HepG2 (cell line): ENCODE measurements around the gene OSBPL5. TPM values are rescaled to one million over a fixed set of nuclear protein-coding genes. Genes with fewer than 3 reads are reported as not detected.

Source experiments
- ATAC-seq: fragments of 200-7000 bp; cut with Tn5 transposase; 3 replicates; pipeline ENCODE4 v1.9.1; 2020; ENCODE audit warnings: mild to moderate bottlenecking, moderate library complexity
- BruUV-seq: library from RNA; stranded (reverse); fragments of 400-500 nt; replicated peaks from 2 replicates; lab custom pipeline; 2021; lab: Mats Ljungman, UMichigan
- CTCF ChIA-PET: fragments of 300-600 bp; formaldehyde crosslinking; extraction: SDS; loops from one replicate; lab custom pipeline; 2021; ENCODE audit warnings: low total read pairs, inconsistent platforms, low intra/inter-chr PET ratio; lab: Yijun Ruan, JAX
- POLR2A ChIA-PET: fragments of 350-600 bp; sonication (Branson Sonifier 250); formaldehyde crosslinking; loops from one replicate; lab custom pipeline; 2020; ENCODE audit warnings: antibody characterized with exemption, inconsistent platforms; lab: Yijun Ruan, JAX
- DNase-seq: peaks from one replicate; pipeline ENCODE4 v3.0.0-alpha.2; 2015; ENCODE audit warnings: low spot score
- FAIRE-seq: peaks from 3 replicates; lab custom pipeline; 2011; peaks lifted over from hg19 to GRCh38; lab: Jason Lieb, UNC
- H2AFZ ChIP-seq: one replicate; pipeline ENCODE4 v1.6.1; 2011; ENCODE audit warnings: low read length, inconsistent platforms
- H3K27ac ChIP-seq: fragments of 300-600 bp; 3 replicates; pipeline ENCODE4 v1.8.0; 2011; ENCODE audit warnings: mixed run types, mild to moderate bottlenecking, mixed read lengths, low read length, inconsistent platforms; ENCODE audit not compliant: insufficient read depth; ENCODE audit errors: extremely low read length
- H3K27me3 ChIP-seq, 2 experiments: fragments of 200-600 bp in 1 of 2; 2 replicates in 1 of 2; 3 replicates in 1 of 2; pipeline versions ENCODE4 v1.6.0 to v1.8.0; 2011; ENCODE audit warnings: low read length in 2 of 2, mild to moderate bottlenecking in 2 of 2, moderate library complexity in 2 of 2, inconsistent platforms in 1 of 2; ENCODE audit not compliant: insufficient read depth in 2 of 2, control insufficient read depth in 1 of 2
- H3K36me3 ChIP-seq, 2 experiments: fragments of 200-600 bp in 1 of 2; replicated peaks in 1 of 2; 2 replicates in 1 of 2; 3 replicates in 1 of 2; pipeline versions ENCODE4 v1.5.1 to v1.8.0; 2011; ENCODE audit warnings: low read length in 2 of 2, inconsistent platforms in 1 of 2; ENCODE audit not compliant: insufficient read depth in 2 of 2, control insufficient read depth in 1 of 2
- H3K4me1 ChIP-seq: 2 replicates; pipeline ENCODE4 v1.5.1; 2012; ENCODE audit warnings: low read length, inconsistent platforms; ENCODE audit not compliant: insufficient read depth
- H3K4me2 ChIP-seq: 2 replicates; pipeline ENCODE4 v1.6.0; 2011; ENCODE audit warnings: low read depth, low read length, inconsistent platforms
- H3K4me3 ChIP-seq, 3 experiments: fragments of 200-600 bp in 1 of 3; sonication (generic), shearing (Covaris generic) in 1 of 3; replicated peaks in 1 of 3; 2 replicates each; pipeline ENCODE4 v1.5.1; 2011 to 2016; ENCODE audit warnings: low read length in 3 of 3, inconsistent platforms in 2 of 3, low read depth in 2 of 3, mild to moderate bottlenecking in 2 of 3, control low read depth in 1 of 3, mixed read lengths in 1 of 3; ENCODE audit not compliant: insufficient read depth in 1 of 3
- H3K79me2 ChIP-seq: one replicate; pipeline ENCODE4 v1.6.1; 2011; ENCODE audit warnings: low read length, inconsistent platforms; ENCODE audit not compliant: insufficient read depth
- H3K9ac ChIP-seq: 2 replicates; pipeline ENCODE4 v1.6.0; 2011; ENCODE audit warnings: mild to moderate bottlenecking, low read depth, low read length, inconsistent platforms; ENCODE audit not compliant: insufficient read depth
- H3K9me3 ChIP-seq: 2 replicates; pipeline ENCODE4 v1.5.1; 2012; ENCODE audit warnings: mild to moderate bottlenecking, low read length
- H4K20me1 ChIP-seq: 2 replicates; pipeline ENCODE4 v1.6.0; 2011; ENCODE audit warnings: inconsistent platforms, mild to moderate bottlenecking, low read length, moderate library complexity; ENCODE audit not compliant: insufficient read depth
- CBX2 ChIP-seq, 2 experiments: fragments of 200-600 bp in 1 of 2; sonication (generic); formaldehyde crosslinking in 1 of 2; IDR thresholded peaks; 2 replicates each; pipeline versions ENCODE4 v1.7.0 to v1.8.1; 2018 to 2022; ENCODE audit warnings: low read depth in 2 of 2, low read length in 1 of 2, mild to moderate bottlenecking in 1 of 2, missing genetic modification reagents in 1 of 2
- EZH2 ChIP-seq: conservative IDR thresholded peaks from 2 replicates; pipeline ENCODE4 v1.6.1; 2012; ENCODE audit warnings: mild to moderate bottlenecking, low read depth, low read length, moderate library complexity
- PHB2 ChIP-seq: fragments of 450-650 bp; IDR thresholded peaks from 2 replicates; pipeline ENCODE4 v1.6.1; 2018; ENCODE audit not compliant: partially characterized antibody
- TBP ChIP-seq: sonication (generic); formaldehyde crosslinking; IDR thresholded peaks from 2 replicates; pipeline ENCODE4 v1.5.0; 2020; ENCODE audit warnings: missing genetic modification reagents
- WIZ ChIP-seq: sonication (generic); formaldehyde crosslinking; IDR thresholded peaks from 2 replicates; pipeline ENCODE4 v1.5.1; 2020; ENCODE audit warnings: mild to moderate bottlenecking, missing genetic modification reagents
- ZBTB20 ChIP-seq: sonication (generic); formaldehyde crosslinking; IDR thresholded peaks from 2 replicates; pipeline ENCODE4 v1.8.1; 2023; ENCODE audit warnings: missing genetic modification reagents, low read depth, mild to moderate bottlenecking, borderline replicate concordance
- ZFAT ChIP-seq: sonication (generic); formaldehyde crosslinking; conservative IDR thresholded peaks from 2 replicates; pipeline ENCODE4 v1.8.1; 2023; ENCODE audit warnings: missing genetic modification reagents, inconsistent platforms
- ZNF282 ChIP-seq: fragments of 450-650 bp; IDR thresholded peaks from 2 replicates; pipeline ENCODE4 v1.6.1; 2018; ENCODE audit not compliant: partially characterized antibody
- WGBS: methylation state at CpG from one replicate; pipeline ENCODE4 v1.1.6; 2017; ENCODE audit warnings: low lambda C conversion rate; 5-methylcytosine and 5-hydroxymethylcytosine counted together
- in situ Hi-C: cut with HindIII; loops from 2 replicates; pipeline ENCODE4 v1.10.0; 2017; ENCODE audit warnings: low pct_unique_long_range_greater_than_20kb; ENCODE audit not compliant: extremely low pct_ligation_motif_present
- intact Hi-C: fragments of 100-400 bp; cut with micrococcal nuclease; formaldehyde crosslinking; loops from one replicate; pipeline ENCODE4 v1.10.0; 2022; ENCODE audit not compliant: unreplicated experiment
- polyA plus RNA-seq, 8 experiments: library from polyadenylated mRNA; depleted of rRNA in 3 of 8; stranded (reverse) in 7 of 8; unstranded in 1 of 8; fragments of >200 nt; fragmentation: Illumina TruSeq in 4 of 8; extraction: Trizol in 4 of 8; gene quantifications; 2 replicates each; pipeline versions ENCODE4 v1.2.1 to v1.2.3, GENCODE V29; 2011 to 2016; ENCODE audit warnings: low read depth in 4 of 8, missing spikeins in 1 of 8, mixed read lengths in 1 of 8; ENCODE audit not compliant: insufficient read depth in 1 of 8
- total RNA-seq, 5 experiments: library from RNA; depleted of rRNA; stranded (reverse); fragments of >200 nt; fragmentation: Illumina TruSeq; extraction: Trizol; gene quantifications; 2 replicates each; pipeline ENCODE4 v1.2.3, GENCODE V29; 2016; ENCODE audit warnings: low read depth in 1 of 5
- TF ChIP-seq, protein P1 (sequence below): sonication (generic); formaldehyde crosslinking; IDR thresholded peaks from 2 replicates; pipeline ENCODE4 v1.4.0; 2020; ENCODE audit warnings: missing genetic modification reagents, borderline replicate concordance
- TF ChIP-seq, protein P2 (sequence below): IDR thresholded peaks from 2 replicates; pipeline ENCODE4 v1.6.1; 2012; ENCODE audit warnings: inconsistent platforms

Gene OSBPL5
- total and polyA plus RNA-seq, 2 of the 13 experiments (the other 11 are each of a cell fraction or from before 2014, with no cell fraction given), result not detected

DNA sequence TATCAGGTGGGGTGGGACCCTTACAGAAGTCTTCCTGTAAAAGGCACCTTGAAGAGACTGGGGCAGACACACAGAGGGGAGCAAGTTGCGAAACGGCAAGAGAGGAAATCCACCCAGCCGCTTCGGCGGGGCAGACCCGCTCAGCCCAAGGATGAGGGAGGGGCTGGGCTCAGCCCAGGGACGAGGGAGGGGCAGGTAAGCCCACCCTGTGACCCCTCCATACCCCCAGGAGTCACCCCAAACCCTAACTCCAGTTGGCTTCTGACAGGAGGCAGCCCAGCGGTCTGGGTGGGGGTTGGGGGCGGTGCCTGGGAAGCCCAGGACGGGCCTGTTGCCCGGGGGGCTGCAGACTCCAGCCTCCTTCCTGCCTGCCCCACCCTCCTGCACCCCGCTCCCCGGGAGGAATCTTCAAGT lies 965 bp downstream of the OSBPL5 start:
- Histone ChIP-seq H2AFZ (no peak overlapping the region), H3K79me2 (no peaks in the 10 kb centered on the region), H3K4me2 (no peak overlapping the region), H4K20me1 (peaks cover 3% of the 10 kb centered on the region; the same call in 1 of the 2 replicates), H3K9me3 (no peaks in the 10 kb centered on the region), H3K4me3 (no peak overlapping the region), H3K36me3 (no peaks in the 10 kb centered on the region), H3K4me1 (no peaks in the 10 kb centered on the region), H3K27ac (no peak overlapping the region), H3K9ac (no peak overlapping the region), H3K27me3 (peaks cover 21 to 88% of the 10 kb centered on the region in 2 experiments)
- in situ Hi-C loops (no loop called here), intact Hi-C loops (no loop called here)
- BruUV-seq, result no TSS peak
- WGBS, result 31% methylated on average over 12 of the region's 13 CpGs
- TF ChIP-seq EZH2 (0 out of 2 replicates have a peak, but pooled peaks have one; percentile 27), ZFAT (CRISPR knock-in tag) (no peak)
- no peak for DNase-seq
- no peak for FAIRE-seq
- POLR2A ChIA-PET, result no interaction called here
- CTCF ChIA-PET, result no interaction called here
- no peak for ATAC-seq

DNA sequence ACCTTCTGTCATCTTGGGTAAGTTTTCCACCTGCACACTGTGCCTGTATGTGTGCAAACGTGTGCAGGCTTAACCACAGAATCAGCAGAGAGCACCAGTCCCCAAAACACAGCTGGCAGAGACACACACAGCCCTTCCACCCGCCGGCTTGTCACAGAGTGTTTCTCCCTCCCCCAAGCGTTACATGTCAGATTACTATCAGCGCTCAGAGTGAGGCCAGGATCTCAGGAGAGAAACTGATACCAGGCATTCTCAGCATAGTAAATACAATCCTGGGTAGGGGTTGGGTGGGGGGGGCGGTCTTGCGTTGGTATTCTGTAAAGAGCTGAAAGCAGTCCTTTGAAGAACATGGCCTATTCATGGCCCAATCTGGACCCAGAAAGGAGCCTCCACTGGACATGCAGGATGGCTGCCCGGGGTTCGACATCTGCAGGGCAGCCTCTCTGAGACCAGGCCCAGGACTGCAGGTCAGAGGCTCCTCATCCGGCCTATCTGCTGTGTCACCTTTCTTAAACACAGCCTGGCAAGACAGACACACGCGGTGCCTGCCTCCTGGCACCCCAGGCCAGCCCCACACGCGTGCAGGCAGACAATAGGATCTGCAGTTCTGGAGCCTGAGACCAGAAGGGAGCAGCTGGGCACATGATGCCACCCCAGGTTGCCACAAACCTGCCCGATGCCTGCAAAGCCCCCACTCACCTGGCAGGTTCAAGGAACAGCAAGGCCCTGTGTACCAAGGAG lies 1.7 kb downstream of the OSBPL5 start:
- Histone ChIP-seq H3K9ac (no peak overlapping the region), H3K36me3 (no peaks in the 10 kb centered on the region), H2AFZ (no peak overlapping the region), H3K79me2 (no peaks in the 10 kb centered on the region), H3K4me1 (no peaks in the 10 kb centered on the region), H3K27ac (no peak overlapping the region), H3K4me3 (no peak overlapping the region), H3K9me3 (no peaks in the 10 kb centered on the region), H4K20me1 (peaks cover 3% of the 10 kb centered on the region; the same call in 1 of the 2 replicates), H3K27me3 (peaks cover 22 to 92% of the 10 kb centered on the region in 2 experiments), H3K4me2 (no peak overlapping the region)
- no peak for TF ChIP-seq WIZ (CRISPR knock-in tag)
- TF ChIP-seq, protein P1, sequence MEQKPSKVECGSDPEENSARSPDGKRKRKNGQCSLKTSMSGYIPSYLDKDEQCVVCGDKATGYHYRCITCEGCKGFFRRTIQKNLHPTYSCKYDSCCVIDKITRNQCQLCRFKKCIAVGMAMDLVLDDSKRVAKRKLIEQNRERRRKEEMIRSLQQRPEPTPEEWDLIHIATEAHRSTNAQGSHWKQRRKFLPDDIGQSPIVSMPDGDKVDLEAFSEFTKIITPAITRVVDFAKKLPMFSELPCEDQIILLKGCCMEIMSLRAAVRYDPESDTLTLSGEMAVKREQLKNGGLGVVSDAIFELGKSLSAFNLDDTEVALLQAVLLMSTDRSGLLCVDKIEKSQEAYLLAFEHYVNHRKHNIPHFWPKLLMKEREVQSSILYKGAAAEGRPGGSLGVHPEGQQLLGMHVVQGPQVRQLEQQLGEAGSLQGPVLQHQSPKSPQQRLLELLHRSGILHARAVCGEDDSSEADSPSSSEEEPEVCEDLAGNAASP (CRISPR knock-in tag), result no peak
- TF ChIP-seq TBP, result no peak
- no peak for TF ChIP-seq ZBTB20 (CRISPR knock-in tag)
- TF ChIP-seq ZNF282, result no peak
- no peak for TF ChIP-seq PHB2
- TF ChIP-seq CBX2 (IDR thresholded peaks at IDR 0.05; ENCODE audit: low read depth, low read length), result no peak
- no peak for TF ChIP-seq CBX2 (CRISPR knock-in tag; IDR thresholded peaks at IDR 0.05; ENCODE audit: low read depth)
- TF ChIP-seq, protein P2, sequence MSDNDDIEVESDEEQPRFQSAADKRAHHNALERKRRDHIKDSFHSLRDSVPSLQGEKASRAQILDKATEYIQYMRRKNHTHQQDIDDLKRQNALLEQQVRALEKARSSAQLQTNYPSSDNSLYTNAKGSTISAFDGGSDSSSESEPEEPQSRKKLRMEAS, result no peak
- intact Hi-C loops (no loop called here), in situ Hi-C loops (no loop called here)
- no TSS peak for BruUV-seq
- 14% methylated on average over 9 of the region's 15 CpGs for WGBS
- ChIA-PET POLR2A (no interaction called here), CTCF (no interaction called here)
- FAIRE-seq, result no peak
- DNase-seq, result no peak
- ATAC-seq, result no peak
